ENCODE measurements around the gene BCL11A. TPM values are rescaled to one million over a fixed set of nuclear protein-coding genes. Genes with fewer than 3 reads are reported as not detected.

Gene BCL11A
- total and polyA plus RNA-seq, 2 experiments from 2014 or later = 57.5 to 77.6 TPM

DNA sequence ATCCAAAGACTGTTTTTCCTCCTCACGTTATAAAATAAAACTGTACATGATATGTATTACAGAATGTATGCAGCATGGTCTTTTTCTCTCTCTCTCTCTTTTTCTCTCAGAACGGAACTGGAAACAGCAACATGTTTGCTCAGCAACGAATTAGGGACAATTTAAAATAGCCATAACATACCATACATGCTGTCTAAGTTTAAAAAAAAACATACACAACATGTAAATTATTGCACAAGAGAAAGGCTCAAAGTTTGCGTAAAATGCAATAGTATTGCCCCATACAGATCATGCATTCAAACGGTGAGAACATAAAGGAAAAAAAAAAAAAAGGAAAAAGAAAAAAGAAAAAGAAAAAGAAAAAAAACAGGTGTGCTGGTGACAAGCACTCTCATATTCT is 93.6 kb downstream of the BCL11A start (continued):
- TF ChIP-seq REST (IDR thresholded peaks at IDR 0.05; ENCODE audit: unreplicated experiment) = no peak
- no peak for TF ChIP-seq EZH2phosphoT487 (IDR thresholded peaks at IDR 0.05; ENCODE audit: unreplicated experiment)
- TF ChIP-seq ETS1 (IDR thresholded peaks at IDR 0.05) = no peak
- TF ChIP-seq CREB1 (CRISPR knock-in tag; IDR thresholded peaks at IDR 0.05; ENCODE audit: low read depth) = no peak
- TF ChIP-seq POLR2AphosphoS5 (IDR thresholded peaks at IDR 0.05; ENCODE audit: low read depth) = no peak
- no peak for TF ChIP-seq ZNF331 (CRISPR knock-in tag; IDR thresholded peaks at IDR 0.05; ENCODE audit: low read depth)
- TF ChIP-seq NANOG (IDR thresholded peaks at IDR 0.05; ENCODE audit: borderline replicate concordance) = no peak
- no peak for TF ChIP-seq EZH2 (IDR thresholded peaks at IDR 0.05; ENCODE audit: low read depth, unreplicated experiment)
- TF ChIP-seq JUNB (IDR thresholded peaks at IDR 0.05; ENCODE audit: unreplicated experiment) = no peak

DNA sequence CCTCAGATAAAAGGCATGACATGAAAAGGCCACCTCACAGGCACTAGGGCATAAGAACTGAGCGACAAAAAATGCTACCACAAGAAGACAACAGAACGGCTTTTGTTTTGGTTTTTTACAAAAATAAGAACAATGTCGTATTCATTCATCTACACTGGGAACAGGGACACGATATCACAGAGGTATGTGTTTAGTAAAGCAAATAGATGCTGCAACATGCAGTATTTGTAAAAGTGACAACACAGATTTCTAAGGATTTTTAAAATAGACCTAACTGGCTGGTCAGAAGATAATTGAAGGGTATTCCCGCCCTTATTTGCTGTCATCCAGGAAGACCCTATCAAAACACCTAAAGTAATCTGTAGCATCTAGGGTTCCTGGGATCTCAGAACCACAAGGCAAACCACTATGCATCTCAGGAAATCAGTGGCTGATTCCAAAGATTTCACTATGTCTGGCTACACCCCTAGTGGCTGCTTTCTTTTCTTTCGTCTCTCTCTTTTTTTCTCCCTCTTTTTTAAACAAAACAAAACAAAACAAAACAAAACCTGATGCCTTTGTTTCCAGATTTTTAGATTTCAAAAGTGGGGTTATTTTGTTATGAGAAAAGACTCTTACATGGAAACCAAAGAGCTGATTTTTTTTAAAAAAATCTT is 97.2 kb downstream of the BCL11A start:
- peaks cover 7% of the 10 kb centered on the region for H3K27me3 Mint-ChIP-seq (ENCODE audit: insufficient read depth, low read depth, poor library complexity)

More for the DNA sequence above, 97.2 kb downstream of the BCL11A start:
- Histone ChIP-seq H3K4me1 (ENCODE audit: insufficient read depth) (peaks cover 47% of the 10 kb centered on the region), H3K79me2 (replicated peaks; ENCODE audit: insufficient read depth) (peaks cover 25% of the 10 kb centered on the region), H3K36me3 (ENCODE audit: insufficient read depth) (no peaks in the 10 kb centered on the region), H3K4me3 (no peak overlapping the region), H3K9me2 (ENCODE audit: insufficient read depth) (no peaks in the 10 kb centered on the region), H3K4me2 (no peak overlapping the region), H3F3A (replicated peaks; ENCODE audit: low read depth) (0 out of 2 replicates have a peak, but pooled peaks cover 5% of the 10 kb centered on the region), H2AFZ (no peak overlapping the region), H3K27ac (ENCODE audit: low read depth) (no peak overlapping the region), H4K20me1 (replicated peaks; ENCODE audit: insufficient read depth) (no peaks in the 10 kb centered on the region), H3K27me3 (ENCODE audit: insufficient read depth) (no peaks in the 10 kb centered on the region)
- Mint-ChIP-seq H3K27ac (0 out of 2 replicates have a peak overlapping the region, but pooled peaks have one; percentile 27), H3K36me3 (ENCODE audit: low read depth) (peaks cover 13% of the 10 kb centered on the region), H3K9me3 (no peaks in the 10 kb centered on the region), H3K4me1 (peaks cover 54% of the 10 kb centered on the region), H3K4me3 (no peak overlapping the region)
- ATAC-seq = no peak
- peak; percentile 60 for DNase-seq (ENCODE audit: low spot score)
- TF ChIP-seq STAT1 (IDR thresholded peaks at IDR 0.05; ENCODE audit: unreplicated experiment) (no peak), ETS1 (IDR thresholded peaks at IDR 0.05) (no peak), CTCF (conservative IDR thresholded peaks at IDR 0.05; ENCODE audit: low read depth in 2 of 2) (peak; percentile 37 to 56)

Data from GM23338 (cell line).